GM12865 (cell line): ENCODE results near the gene CDH4.

Source experiments
- DNase-seq: peaks from one replicate; pipeline ENCODE4 v3.0.0; 2010; ENCODE audit warnings: low read depth
- H3K4me3 ChIP-seq: 2 replicates; pipeline ENCODE4 v1.5.1; 2011; ENCODE audit warnings: mild to moderate bottlenecking, low read depth, low read length, control low read depth
- TF ChIP-seq, protein P1 (sequence below): IDR thresholded peaks from 2 replicates; pipeline ENCODE4 v1.5.1; 2011; ENCODE audit warnings: low read length, control low read depth, low read depth, inconsistent platforms; ENCODE audit not compliant: insufficient read depth; ENCODE audit errors: missing control alignments

CDH4 gene

DNA sequence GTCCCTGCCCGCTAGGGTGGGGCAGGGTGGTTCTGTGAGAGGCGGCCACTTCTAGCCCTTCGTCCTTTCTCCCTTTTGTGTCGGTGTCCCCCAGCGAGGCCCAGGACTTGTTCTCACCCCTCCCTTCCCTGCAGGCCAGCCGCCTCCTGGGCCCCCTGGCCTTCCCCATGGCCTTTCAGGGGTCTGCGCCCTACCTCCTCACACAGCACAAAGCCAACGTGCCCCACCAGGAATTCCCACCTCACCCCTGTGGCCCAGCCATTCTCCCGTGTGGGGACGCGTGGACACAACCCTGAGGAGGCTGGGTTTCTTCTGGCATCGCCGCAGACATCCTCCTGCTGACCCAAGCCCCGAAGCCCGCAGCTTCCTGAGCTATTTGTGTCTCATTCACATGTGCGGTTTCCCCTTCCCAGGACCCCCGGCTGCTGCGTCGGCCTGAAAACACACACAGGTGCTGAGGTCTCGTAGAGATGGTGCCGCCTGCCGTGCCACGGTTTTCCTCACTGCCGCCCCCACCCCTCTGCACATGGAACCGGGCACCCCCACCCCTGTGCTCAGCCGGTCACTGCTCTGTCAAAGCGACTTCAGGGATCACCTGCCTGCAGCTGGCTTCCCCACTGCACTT lies 375.8 kb downstream of the CDH4 start:
- TF ChIP-seq, protein P1, sequence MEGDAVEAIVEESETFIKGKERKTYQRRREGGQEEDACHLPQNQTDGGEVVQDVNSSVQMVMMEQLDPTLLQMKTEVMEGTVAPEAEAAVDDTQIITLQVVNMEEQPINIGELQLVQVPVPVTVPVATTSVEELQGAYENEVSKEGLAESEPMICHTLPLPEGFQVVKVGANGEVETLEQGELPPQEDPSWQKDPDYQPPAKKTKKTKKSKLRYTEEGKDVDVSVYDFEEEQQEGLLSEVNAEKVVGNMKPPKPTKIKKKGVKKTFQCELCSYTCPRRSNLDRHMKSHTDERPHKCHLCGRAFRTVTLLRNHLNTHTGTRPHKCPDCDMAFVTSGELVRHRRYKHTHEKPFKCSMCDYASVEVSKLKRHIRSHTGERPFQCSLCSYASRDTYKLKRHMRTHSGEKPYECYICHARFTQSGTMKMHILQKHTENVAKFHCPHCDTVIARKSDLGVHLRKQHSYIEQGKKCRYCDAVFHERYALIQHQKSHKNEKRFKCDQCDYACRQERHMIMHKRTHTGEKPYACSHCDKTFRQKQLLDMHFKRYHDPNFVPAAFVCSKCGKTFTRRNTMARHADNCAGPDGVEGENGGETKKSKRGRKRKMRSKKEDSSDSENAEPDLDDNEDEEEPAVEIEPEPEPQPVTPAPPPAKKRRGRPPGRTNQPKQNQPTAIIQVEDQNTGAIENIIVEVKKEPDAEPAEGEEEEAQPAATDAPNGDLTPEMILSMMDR = no peak
- no peak for DNase-seq
- no peak overlapping the region for H3K4me3 ChIP-seq

DNA sequence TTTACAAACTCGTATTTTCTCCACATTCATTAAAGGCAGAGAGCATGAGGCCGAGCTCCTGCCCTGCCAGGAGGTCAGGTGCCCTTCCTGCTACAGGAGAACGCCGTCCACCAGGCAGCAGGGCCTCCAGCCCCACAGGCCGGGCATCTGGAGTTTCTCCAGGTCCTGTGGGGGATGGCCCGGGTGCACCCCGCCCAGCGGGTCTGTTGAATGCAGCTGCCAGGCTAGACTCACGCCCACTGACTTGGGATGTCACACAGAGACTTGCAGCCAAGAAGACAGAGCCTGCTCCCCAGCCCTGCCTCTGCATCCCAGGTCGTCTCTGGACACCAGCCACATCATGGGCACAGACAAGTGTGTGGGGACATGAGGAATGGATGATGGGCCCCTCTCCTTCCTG lies 376.4 kb downstream of the CDH4 start:
- DNase-seq = no peak
- no peak overlapping the region for H3K4me3 ChIP-seq
- TF ChIP-seq, protein P1 = no peak

DNA sequence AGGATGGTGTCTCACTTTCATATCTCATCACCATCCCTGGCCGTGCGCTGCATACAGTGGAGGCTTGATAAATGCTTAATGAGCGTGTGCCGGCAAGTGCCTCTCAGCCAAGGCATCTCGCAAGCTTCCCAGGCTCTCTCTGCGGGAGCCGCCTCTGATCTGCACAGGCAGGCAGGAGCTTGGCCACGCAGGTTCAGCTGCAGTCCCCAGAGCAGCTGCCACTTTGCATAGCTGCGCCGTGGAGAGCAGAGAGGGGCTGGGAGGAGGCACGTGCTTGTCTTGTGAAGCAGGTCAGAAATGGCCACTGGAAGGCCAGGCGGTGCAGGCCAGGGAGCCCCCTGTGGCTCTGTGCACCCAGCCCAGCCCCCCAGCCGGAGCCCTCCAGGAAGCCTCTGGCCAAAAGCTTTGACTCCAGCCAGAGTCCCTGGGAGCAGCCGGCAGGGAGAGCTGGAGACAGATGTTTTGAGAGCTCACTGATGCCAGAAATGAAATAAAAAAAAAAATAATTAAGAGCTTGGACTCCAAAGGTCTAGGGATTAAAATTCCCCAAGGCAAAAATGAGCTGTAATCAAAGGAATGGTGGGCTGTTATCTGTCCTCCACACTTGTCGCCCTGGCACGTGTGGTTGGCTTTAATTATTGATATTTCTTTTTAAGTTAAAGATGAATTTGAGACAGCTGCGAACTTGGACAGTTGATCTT lies 377.0 kb downstream of the CDH4 start:
- H3K4me3 ChIP-seq = no peak overlapping the region
- TF ChIP-seq, protein P1 = no peak
- DNase-seq = no peak

DNA sequence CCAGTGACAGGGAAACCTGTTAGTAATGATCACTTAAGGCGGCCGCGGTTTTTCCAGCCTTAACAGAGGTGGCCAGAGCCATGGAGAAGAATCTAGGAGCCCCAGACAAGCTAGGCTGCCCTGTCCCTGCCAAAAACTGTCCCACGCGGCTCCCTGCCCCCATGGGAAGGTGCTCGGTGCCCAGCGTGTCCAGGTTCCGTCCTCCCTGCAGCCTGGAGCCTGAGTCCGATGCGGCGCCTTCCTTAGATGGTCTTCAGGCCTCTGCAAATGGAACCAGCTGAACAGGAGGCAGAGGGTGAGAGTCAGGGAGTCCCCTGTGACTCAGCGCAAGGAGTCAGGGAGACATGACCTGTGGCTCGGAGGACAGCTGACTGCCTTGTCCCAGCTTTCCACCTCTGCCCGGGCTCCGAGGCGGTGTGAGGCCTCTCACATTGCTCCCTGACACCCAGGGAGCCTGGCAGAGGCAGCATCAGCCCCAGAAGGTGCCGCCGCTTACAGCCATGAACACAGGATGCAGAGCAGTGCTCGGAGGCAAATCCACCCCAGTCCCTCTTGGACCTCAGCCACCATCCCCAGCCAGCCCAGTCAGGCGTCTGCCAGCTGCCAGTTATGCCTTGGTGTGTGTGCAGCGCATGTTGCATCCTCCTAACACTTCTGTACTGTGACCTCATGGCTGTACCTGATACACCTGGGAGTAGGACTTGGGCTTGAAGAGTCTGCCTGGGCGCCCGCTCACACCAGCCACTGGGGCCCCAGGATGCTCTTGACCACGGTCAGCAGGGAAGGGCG lies 377.7 kb downstream of the CDH4 start:
- TF ChIP-seq, protein P1 = no peak
- DNase-seq = no peak

DNA sequence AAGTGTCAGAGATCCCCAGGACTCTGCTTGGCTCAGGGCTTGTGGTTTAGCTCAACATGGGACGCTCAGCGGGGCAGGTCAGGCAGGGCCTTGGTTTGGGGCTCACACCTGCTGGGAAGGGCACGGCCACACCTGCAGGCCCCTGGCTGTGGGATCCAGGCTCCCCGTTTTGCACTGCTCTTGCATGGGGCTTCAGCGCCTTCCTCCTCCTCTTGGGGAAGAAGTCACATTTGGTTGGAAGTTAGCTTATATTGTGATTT lies 378.3 kb downstream of the CDH4 start:
- TF ChIP-seq, protein P1 = no peak
- DNase-seq = no peak
- H3K4me3 ChIP-seq = no peak overlapping the region

More for the DNA sequence above, 377.7 kb downstream of the CDH4 start:
- no peak overlapping the region for H3K4me3 ChIP-seq

DNA sequence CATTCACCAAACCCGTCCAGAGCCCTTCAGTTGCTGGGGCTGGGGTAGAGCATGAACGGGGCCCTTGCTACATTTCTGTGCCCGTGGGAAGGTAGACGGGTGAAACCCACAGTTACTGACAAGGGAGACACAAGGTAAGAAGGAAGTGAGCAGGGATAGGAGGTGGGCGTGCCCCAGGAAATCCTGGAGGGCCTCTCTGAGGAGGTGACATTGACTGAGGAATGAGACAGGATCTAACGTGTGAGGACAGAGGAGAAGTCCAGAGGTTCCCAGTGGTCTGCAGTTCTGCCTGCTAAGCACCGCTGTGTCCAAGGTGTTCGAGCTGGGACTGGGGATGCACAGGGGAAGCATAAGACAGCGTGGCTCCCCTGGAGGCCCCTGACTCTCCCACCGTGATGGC lies 378.8 kb downstream of the CDH4 start:
- DNase-seq = no peak
- TF ChIP-seq, protein P1 = no peak
- H3K4me3 ChIP-seq = no peak overlapping the region
